HG03108 (cell line): ENCODE measurements around the gene SERGEF.
A peak's percentile ranks its signal among the peaks of the same experiment; 100 is the strongest.
"Not testable (repeated sequence)": the region's sequence is repeated elsewhere in the genome, so short reads cannot be mapped to it uniquely, and the experiment has no call there.

Experiments
- ATAC-seq: cut with Tn5 transposase; IDR thresholded peaks from one replicate; pipeline ENCODE4 v1.9.1; 2021; ENCODE audit warnings: moderate library complexity; ENCODE audit not compliant: unreplicated experiment

SERGEF gene

GRCh38 chr11:18001191-18001590, 11.7 kb downstream of the SERGEF start:
- ATAC-seq = no peak

GRCh38 chr11:18000760-18001159, 12.1 kb downstream of the SERGEF start:
- ATAC-seq = peak; percentile 92

DNA sequence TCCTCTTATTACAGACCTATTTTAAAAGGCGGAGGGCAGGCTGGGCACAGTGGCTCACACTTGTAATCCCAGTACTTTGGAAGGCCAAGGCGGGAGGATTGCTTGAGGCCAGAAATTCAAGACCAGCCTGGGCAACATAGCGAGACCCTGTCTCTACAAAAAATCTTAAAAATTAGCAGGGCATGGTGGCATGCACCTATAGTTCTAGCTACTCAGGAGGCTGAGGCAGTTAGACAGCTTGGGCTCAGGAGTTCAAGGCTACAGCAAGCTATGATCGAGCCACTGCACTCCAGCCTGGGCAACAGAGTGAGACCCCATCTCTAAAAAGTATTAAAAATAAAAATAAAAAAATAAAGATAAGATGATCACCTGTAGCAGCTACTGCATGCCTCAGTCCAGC, 12.7 kb downstream of the SERGEF start:
- ATAC-seq = not testable (repeated sequence)

DNA sequence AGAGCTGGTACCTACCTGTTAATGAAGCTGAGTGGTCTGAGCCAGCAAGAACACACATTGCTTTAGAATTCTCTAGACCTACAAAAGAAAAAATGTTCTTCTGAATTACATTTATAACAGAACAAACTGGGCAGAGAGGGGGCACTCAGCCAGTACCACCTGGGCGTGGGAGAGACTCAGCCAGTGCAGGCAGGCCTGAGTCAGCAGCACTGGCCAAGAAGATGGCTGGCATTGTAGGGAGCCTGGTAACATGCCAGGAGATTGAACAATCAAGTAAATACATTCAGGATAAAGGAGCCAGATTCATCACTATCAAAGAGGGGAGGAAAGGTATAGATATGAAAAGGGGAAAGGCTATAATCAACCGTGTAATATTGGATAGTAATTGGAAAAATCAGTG, 19.9 kb downstream of the SERGEF start:
- ATAC-seq = no peak

DNA sequence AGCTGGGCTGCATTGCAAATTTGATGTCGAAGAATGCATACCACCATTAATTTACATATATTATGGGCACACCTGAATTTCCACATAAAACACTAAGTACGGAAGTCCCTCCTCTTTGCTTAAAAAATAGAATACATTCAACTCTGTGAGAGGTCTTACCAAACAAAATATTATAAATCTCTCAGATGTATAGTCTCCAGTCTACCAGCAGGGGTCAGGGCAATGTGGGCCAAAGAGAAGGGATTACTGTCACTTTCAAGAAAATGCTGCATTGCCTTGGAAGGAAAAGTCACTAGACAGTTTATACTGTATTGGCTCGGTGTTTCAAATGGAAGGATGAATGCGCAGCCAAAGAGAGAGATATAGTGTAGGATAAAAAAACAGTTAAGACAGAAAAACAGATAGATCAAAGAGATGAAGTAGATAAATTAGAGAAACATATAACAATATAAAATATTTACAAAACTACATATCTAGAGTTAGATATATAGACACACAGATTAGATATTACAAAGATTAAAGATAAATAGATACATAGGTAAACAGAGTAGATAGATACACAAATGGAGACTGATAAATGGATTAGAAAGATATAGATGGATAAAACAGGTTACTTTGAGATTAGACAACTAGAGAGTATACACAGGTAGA, 20.9 kb downstream of the SERGEF start:
- peak; percentile 88 for ATAC-seq

GRCh38 chr11:17989306-17989705, 23.5 kb downstream of the SERGEF start:
- ATAC-seq = no peak

DNA sequence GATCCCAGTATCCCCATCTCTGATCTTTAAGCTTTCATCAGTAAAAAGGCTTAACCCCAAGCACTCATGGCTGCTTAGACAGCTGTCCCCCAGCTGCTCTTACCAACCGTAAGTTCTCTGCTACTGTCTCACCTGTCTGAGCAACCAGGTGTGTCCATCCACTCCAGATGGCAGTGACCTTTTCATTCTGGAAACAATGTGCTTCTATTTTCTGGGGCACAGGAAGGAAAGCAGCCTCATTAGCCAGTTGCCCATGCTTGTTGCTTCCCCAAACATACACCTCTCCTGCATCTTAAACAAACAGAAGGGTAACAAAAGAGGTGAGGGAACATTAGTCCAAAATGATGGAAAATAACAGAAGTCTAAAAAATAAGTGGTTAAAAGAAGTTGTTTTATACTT, 24.4 kb downstream of the SERGEF start:
- ATAC-seq = no peak

- ATAC-seq = no peak
Observed at GRCh38 chr11:17987826-17988225, 25.0 kb downstream of the SERGEF start.

GRCh38 chr11:17986711-17987220, 26.1 kb downstream of the SERGEF start:
- no peak for ATAC-seq

DNA sequence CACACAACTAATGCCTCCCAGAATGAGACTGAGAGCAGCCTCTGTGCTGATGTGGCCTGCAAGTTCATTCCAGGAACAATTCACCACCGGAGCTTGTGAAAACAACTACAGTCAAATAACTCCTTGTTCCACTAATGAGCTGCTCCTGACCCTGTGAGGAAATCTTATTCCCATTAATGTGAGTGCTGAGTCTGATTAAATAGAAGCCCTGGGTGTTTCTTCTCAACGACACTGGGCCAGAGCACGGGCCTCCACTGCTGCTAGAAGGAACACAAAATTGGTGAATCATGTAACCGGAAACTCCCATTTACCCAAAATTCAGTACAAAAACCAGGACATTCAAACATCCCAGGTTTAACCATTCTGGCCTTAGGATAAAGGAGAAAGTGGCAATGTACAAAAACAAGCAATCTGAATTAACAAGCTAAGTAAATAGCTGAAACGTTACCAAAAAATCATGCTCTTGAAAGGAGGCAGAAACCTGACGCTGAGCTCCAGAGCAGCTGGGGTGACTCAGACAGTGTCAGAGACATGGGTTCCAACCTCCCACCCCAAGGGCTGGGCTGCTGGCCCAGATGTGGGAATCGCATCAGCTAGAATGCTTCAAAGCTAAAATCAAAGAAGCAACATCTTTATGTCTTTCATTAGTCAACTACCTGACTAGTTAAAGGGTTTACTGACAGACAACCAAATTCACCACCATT, 26.7 kb downstream of the SERGEF start:
- no peak for ATAC-seq

DNA sequence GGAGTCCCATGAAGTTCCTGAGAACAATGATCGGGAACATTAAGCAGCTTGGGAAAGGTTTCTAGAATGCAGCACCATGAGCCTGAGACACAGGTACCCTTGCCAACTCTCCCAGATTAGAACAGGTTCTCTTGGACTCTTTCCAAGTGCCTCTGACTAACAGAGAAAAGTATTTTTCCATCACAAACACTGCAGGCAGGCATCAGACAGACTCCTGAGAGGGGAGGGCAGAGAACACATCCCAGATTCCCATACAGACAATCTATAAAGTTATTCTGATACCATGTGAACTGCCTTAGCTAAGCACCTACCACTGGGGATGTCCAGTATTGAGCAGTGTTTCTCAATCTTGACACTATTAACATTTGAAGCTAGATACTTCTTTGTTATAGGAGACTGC, 27.3 kb downstream of the SERGEF start:
- ATAC-seq = no peak

GRCh38 chr11:17983569-17983968, 29.3 kb downstream of the SERGEF start:
- ATAC-seq = no peak

- no peak for ATAC-seq
Observed at GRCh38 chr11:17979770-17980371, 33.0 kb downstream of the SERGEF start.

- ATAC-seq = no peak
Observed at GRCh38 chr11:17978553-17979287, 34.1 kb downstream of the SERGEF start.

- ATAC-seq = no peak
Observed at GRCh38 chr11:17976651-17977050, 36.2 kb downstream of the SERGEF start.

DNA sequence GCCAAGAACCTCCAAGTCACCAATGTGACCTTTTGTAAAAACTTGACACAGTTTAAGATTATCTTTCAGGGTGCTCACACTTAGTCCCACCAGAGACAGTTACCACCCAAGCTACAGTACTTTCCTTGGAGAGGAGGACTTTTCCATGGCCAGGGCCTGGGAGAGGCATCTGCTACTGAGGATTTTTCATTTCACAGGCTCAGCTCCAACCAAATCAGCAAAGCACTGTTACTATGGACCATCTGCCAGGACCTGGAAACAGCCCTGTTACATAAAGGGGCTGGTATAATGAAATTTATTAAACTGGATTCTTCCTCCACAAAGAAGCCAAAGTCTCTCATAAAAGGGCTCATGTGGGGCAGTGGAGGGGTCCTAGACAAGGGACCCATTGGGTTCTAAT, 38.6 kb downstream of the SERGEF start:
- ATAC-seq = no peak

GRCh38 chr11:17972987-17973386, 39.9 kb downstream of the SERGEF start:
- no peak for ATAC-seq

- no peak for ATAC-seq
Observed at GRCh38 chr11:17968206-17968605, 44.6 kb downstream of the SERGEF start.

DNA sequence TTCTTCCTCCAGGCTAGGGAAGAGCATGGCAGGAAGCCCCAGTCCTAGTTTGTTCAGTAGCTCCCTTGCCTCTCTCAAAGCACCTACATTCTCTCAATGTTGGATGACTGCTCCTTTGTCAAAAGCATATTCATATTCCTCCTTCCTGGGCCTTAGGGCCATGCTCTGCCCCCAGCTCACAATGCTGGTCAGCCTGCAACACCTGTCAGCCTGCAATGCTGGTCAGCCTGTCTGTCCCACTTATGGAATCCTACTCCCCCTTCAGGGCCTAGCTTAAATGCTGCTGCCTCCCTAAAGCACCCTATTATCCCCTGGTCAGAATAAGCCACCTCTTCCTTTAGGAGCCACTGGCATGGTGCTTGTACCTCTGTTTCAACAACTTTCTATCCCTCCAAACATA, 45.2 kb downstream of the SERGEF start:
- no peak for ATAC-seq

DNA sequence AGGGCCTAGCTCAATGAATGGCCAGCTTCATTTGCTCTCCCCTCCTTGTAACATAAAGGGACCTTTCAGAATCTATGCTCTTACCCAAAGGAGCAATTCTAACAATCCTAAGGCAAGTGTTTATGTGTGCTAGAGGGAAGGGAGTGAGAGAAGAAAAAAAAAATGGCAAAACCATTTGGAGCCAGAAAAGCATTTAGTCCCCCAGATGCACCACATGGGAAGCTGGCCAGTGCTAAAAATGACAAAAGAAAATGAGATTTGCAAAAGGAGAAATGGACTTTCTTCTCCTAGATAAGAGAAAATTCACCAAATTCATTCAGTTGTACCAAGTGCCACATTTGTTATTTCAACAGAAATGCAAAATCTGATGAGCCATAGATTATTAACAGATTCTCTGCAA, 52.8 kb downstream of the SERGEF start:
- no peak for ATAC-seq

- ATAC-seq = no peak
Observed at GRCh38 chr11:17958446-17958845, 54.4 kb downstream of the SERGEF start.
